HepG2 (cell line): ENCODE measurements around the gene SASS6. TPM values are rescaled to one million over a fixed set of nuclear protein-coding genes. Genes with fewer than 3 reads are reported as not detected.

Experiments
- FOXA1 ChIP-seq, 2 experiments: fragments of 450-650 bp in 1 of 2; sonication (generic) in 1 of 2; formaldehyde crosslinking in 1 of 2; IDR thresholded peaks; 2 replicates each; pipeline versions ENCODE4 v1.4.0 to v1.6.1; 2016 to 2020; ENCODE audit warnings: missing genetic modification reagents in 1 of 2
- GATA4 ChIP-seq: sonication (generic); IDR thresholded peaks from 2 replicates; pipeline ENCODE4 v1.6.1; 2016; ENCODE audit warnings: antibody characterized with exemption, low read depth, borderline replicate concordance
- JDP2 ChIP-seq: sonication (generic); formaldehyde crosslinking; IDR thresholded peaks from 2 replicates; pipeline ENCODE4 v1.8.1; 2022; ENCODE audit warnings: missing genetic modification reagents, borderline replicate concordance
- KLF15 ChIP-seq: sonication (generic); formaldehyde crosslinking; IDR thresholded peaks from 2 replicates; pipeline ENCODE4 v1.8.1; 2023; ENCODE audit warnings: borderline replicate concordance, mild to moderate bottlenecking, inconsistent platforms, missing genetic modification reagents, mixed read lengths
- KMT2B ChIP-seq: IDR thresholded peaks from 2 replicates; pipeline ENCODE4 v1.6.1; 2016; ENCODE audit warnings: missing genetic modification reagents, missing compliant biosample characterization
- NFE2L1 ChIP-seq: sonication (generic); formaldehyde crosslinking; IDR thresholded peaks from 2 replicates; pipeline ENCODE4 v1.4.0; 2020; ENCODE audit warnings: missing genetic modification reagents, mild to moderate bottlenecking, borderline replicate concordance
- NFIB ChIP-seq: sonication (generic); formaldehyde crosslinking; IDR thresholded peaks from 2 replicates; pipeline ENCODE4 v1.9.0; 2021; ENCODE audit warnings: missing genetic modification reagents, mild to moderate bottlenecking, borderline replicate concordance
- SMAD1 ChIP-seq: sonication (generic); formaldehyde crosslinking; IDR thresholded peaks from 2 replicates; pipeline ENCODE4 v1.4.0; 2020; ENCODE audit warnings: missing genetic modification reagents, low read depth, mild to moderate bottlenecking, borderline replicate concordance
- SNAPC4 ChIP-seq: sonication (generic); formaldehyde crosslinking; IDR thresholded peaks from 2 replicates; pipeline ENCODE4 v1.4.0; 2020; ENCODE audit warnings: mild to moderate bottlenecking, missing genetic modification reagents
- TEAD3 ChIP-seq: optimal IDR thresholded peaks from 2 replicates; pipeline ENCODE3; 2016; ENCODE audit warnings: borderline replicate concordance
- WIZ ChIP-seq: sonication (generic); formaldehyde crosslinking; IDR thresholded peaks from 2 replicates; pipeline ENCODE4 v1.5.1; 2020; ENCODE audit warnings: mild to moderate bottlenecking, missing genetic modification reagents
- ZBTB25 ChIP-seq: IDR thresholded peaks from 2 replicates; pipeline ENCODE4 v1.6.1; 2018; ENCODE audit warnings: missing genetic modification reagents
- ZKSCAN5 ChIP-seq: sonication (generic); formaldehyde crosslinking; IDR thresholded peaks from 2 replicates; pipeline ENCODE4 v1.5.1; 2020; ENCODE audit warnings: mild to moderate bottlenecking, missing genetic modification reagents
- ZNF362 ChIP-seq: sonication (generic); formaldehyde crosslinking; IDR thresholded peaks from 2 replicates; pipeline ENCODE4 v1.4.0; 2020; ENCODE audit warnings: missing genetic modification reagents, mild to moderate bottlenecking, borderline replicate concordance
- ZNF660 ChIP-seq: sonication (generic); formaldehyde crosslinking; IDR thresholded peaks from 2 replicates; pipeline ENCODE4 v1.5.1; 2020; ENCODE audit warnings: mild to moderate bottlenecking, low read depth, missing genetic modification reagents, borderline replicate concordance
- ZNF839 ChIP-seq: sonication (generic); formaldehyde crosslinking; IDR thresholded peaks from 2 replicates; pipeline ENCODE4 v1.4.0; 2020; ENCODE audit warnings: missing genetic modification reagents, mild to moderate bottlenecking, borderline replicate concordance
- polyA plus RNA-seq, 8 experiments: library from polyadenylated mRNA; depleted of rRNA in 3 of 8; stranded (reverse) in 7 of 8; unstranded in 1 of 8; fragments of >200 nt; fragmentation: Illumina TruSeq in 4 of 8; extraction: Trizol in 4 of 8; gene quantifications; 2 replicates each; pipeline versions ENCODE4 v1.2.1 to v1.2.3, GENCODE V29; 2011 to 2016; ENCODE audit warnings: low read depth in 4 of 8, missing spikeins in 1 of 8, mixed read lengths in 1 of 8; ENCODE audit not compliant: insufficient read depth in 1 of 8
- total RNA-seq, 5 experiments: library from RNA; depleted of rRNA; stranded (reverse); fragments of >200 nt; fragmentation: Illumina TruSeq; extraction: Trizol; gene quantifications; 2 replicates each; pipeline ENCODE4 v1.2.3, GENCODE V29; 2016; ENCODE audit warnings: low read depth in 1 of 5

SASS6 gene
- total and polyA plus RNA-seq, 2 of the 13 experiments (the other 11 are each of a cell fraction or from before 2014, with no cell fraction given), result 2.3 to 10.7 TPM

GRCh38 chr1:100037927-100038659, 94.6 kb downstream of the SASS6 start (continued):
- TF ChIP-seq WIZ (CRISPR knock-in tag), result 0 out of 2 replicates have a peak, but pooled peaks have one; percentile 28
- no peak for TF ChIP-seq FOXA1 (IDR thresholded peaks at IDR 0.05)
- no peak for TF ChIP-seq FOXA1 (CRISPR knock-in tag; IDR thresholded peaks at IDR 0.05)
- TF ChIP-seq GATA4, result 0 out of 2 replicates have a peak, but pooled peaks have one; percentile 49
- peak; percentile 47; the same call in 1 of the 2 replicates for TF ChIP-seq SMAD1 (CRISPR knock-in tag)
- TF ChIP-seq TEAD3, result peak; percentile 33
- TF ChIP-seq SNAPC4 (CRISPR knock-in tag), result 0 out of 2 replicates have a peak, but pooled peaks have one; percentile 5
- TF ChIP-seq JDP2 (CRISPR knock-in tag), result no peak; the same call in 1 of the 2 replicates
- no peak for TF ChIP-seq NFIB (CRISPR knock-in tag)
- TF ChIP-seq ZBTB25, result no peak
- peak; percentile 39; the same call in 1 of the 2 replicates for TF ChIP-seq KLF15 (CRISPR knock-in tag)
- TF ChIP-seq ZNF660 (CRISPR knock-in tag), result no peak
- no peak; the same call in 1 of the 2 replicates for TF ChIP-seq ZNF362
- peak; percentile 71; the same call in 1 of the 2 replicates for TF ChIP-seq KMT2B
- no peak for TF ChIP-seq ZKSCAN5 (CRISPR knock-in tag)
- no peak; the same call in 1 of the 2 replicates for TF ChIP-seq NFE2L1 (CRISPR knock-in tag)
- peak; percentile 72; the same call in 1 of the 2 replicates for TF ChIP-seq ZNF839 (CRISPR knock-in tag)
